ENCODE measurements around the gene APEH. TPM values are rescaled to one million over a fixed set of nuclear protein-coding genes. Genes with fewer than 3 reads are reported as not detected.

The APEH gene
- total and polyA plus RNA-seq, 2 donors from 2014 or later, result 138 to 143 TPM

GRCh38 chr3:49671291-49672288 lies 2.6 kb upstream of the APEH start:
- intact Hi-C loops (cut with DNase I), result no loop called here
- H3K4me1 ChIP-seq (ENCODE audit: control insufficient read depth in 2 of 3, insufficient read depth in 2 of 3, low read depth in 1 of 3, low read length in 3 of 3), result peaks cover 2 to 27% (median 26%) of the 10 kb centered on the region in 3 donors

GRCh38 chr3:49673121-49673714 lies 933 bp upstream of the APEH start:
- H3K36me3 ChIP-seq (ENCODE audit: control insufficient read depth in 2 of 3, insufficient read depth in 3 of 3, low read length in 3 of 3), result peaks cover 4 to 23% (median 9%) of the 10 kb centered on the region in 3 donors
- peak overlapping the region; percentile 63 to 82 (median 75) for H3K4me3 ChIP-seq (ENCODE audit: low read length in 3 of 3)
- no peaks in the 10 kb centered on the region for H3K27me3 ChIP-seq (ENCODE audit: control insufficient read depth, insufficient read depth, low read length)
- intact Hi-C loops (cut with DNase I), result no loop called here
- H3K9me3 ChIP-seq (ENCODE audit: control insufficient read depth in 2 of 3, insufficient read depth in 1 of 3, low read length in 3 of 3), result no peaks in the 10 kb centered on the region
- DNase-seq (peak in 2 of 5 donors; percentile 21 to 32), FAIRE-seq (no peak)
- H3K9ac ChIP-seq (ENCODE audit: low read length in 3 of 3), result peak overlapping the region in 1 of 3 donors; percentile 71
- peak overlapping the region; percentile 85 to 93 for H3K27ac ChIP-seq (ENCODE audit: low read depth in 2 of 2, low read length in 2 of 2)
- peaks cover 2 to 35% (median 31%) of the 10 kb centered on the region in 3 donors for H3K4me1 ChIP-seq (ENCODE audit: control insufficient read depth in 2 of 3, insufficient read depth in 2 of 3, low read depth in 1 of 3, low read length in 3 of 3)
- TF ChIP-seq CTCF (IDR thresholded peaks at IDR 0.05; ENCODE audit: borderline replicate concordance, extremely low read depth, insufficient read depth), result no peak

More at GRCh38 chr3:49671291-49672288, 2.6 kb upstream of the APEH start:
- H3K36me3 ChIP-seq (ENCODE audit: control insufficient read depth in 2 of 3, insufficient read depth in 3 of 3, low read length in 3 of 3), result peaks cover 2 to 7% (median 4%) of the 10 kb centered on the region in 3 donors
- peak overlapping the region in 1 of 2 donors; percentile 16 for H3K27ac ChIP-seq (ENCODE audit: low read depth in 2 of 2, low read length in 2 of 2)
- DNase-seq, result peak; percentile 76 to 87 (median 85)
- FAIRE-seq, result no peak
- no peak overlapping the region for H3K4me3 ChIP-seq (ENCODE audit: low read length in 3 of 3)
- no peak overlapping the region for H3K9ac ChIP-seq (ENCODE audit: low read length in 3 of 3)
- H3K27me3 ChIP-seq (ENCODE audit: control insufficient read depth, insufficient read depth, low read length), result no peaks in the 10 kb centered on the region
- H3K9me3 ChIP-seq (ENCODE audit: control insufficient read depth in 2 of 3, insufficient read depth in 1 of 3, low read length in 3 of 3), result no peaks in the 10 kb centered on the region
- peak; percentile 91 for TF ChIP-seq CTCF (IDR thresholded peaks at IDR 0.05; ENCODE audit: borderline replicate concordance, extremely low read depth, insufficient read depth)

GRCh38 chr3:49674497-49674983 lies 389 bp downstream of the APEH start:
- Histone ChIP-seq H3K27me3 (ENCODE audit: control insufficient read depth, insufficient read depth, low read length) (no peaks in the 10 kb centered on the region), H3K36me3 (ENCODE audit: control insufficient read depth in 2 of 3, insufficient read depth in 3 of 3, low read length in 3 of 3) (peaks cover 4 to 36% (median 14%) of the 10 kb centered on the region in 3 donors), H3K4me3 (ENCODE audit: low read length in 3 of 3) (peak overlapping the region; percentile 63 to 82 (median 75)), H3K9ac (ENCODE audit: low read length in 3 of 3) (peak overlapping the region; percentile 3 to 82 (median 45)), H3K9me3 (ENCODE audit: control insufficient read depth in 2 of 3, insufficient read depth in 1 of 3, low read length in 3 of 3) (no peaks in the 10 kb centered on the region), H3K27ac (ENCODE audit: low read depth in 2 of 2, low read length in 2 of 2) (peak overlapping the region in 1 of 2 donors; percentile 47), H3K4me1 (ENCODE audit: control insufficient read depth in 2 of 3, insufficient read depth in 2 of 3, low read depth in 1 of 3, low read length in 3 of 3) (peaks cover 2 to 35% (median 28%) of the 10 kb centered on the region in 3 donors)
- TF ChIP-seq CTCF (IDR thresholded peaks at IDR 0.05; ENCODE audit: borderline replicate concordance, extremely low read depth, insufficient read depth), result no peak
- intact Hi-C loops (cut with DNase I), result no loop called here
- DNase-seq (peak in 1 of 5 donors; percentile 85), FAIRE-seq (no peak)

Measured in kidney (tissue), 14 donors.